Umbilical cord (tissue), 2 donors: Measurements from ENCODE around the gene PEAK1. TPM values are rescaled to one million over a fixed set of nuclear protein-coding genes. Genes with fewer than 3 reads are reported as not detected.
A peak's percentile ranks its signal among the peaks of the same experiment; 100 is the strongest.

ENCODE experiments used
- DNase-seq: peaks from one replicate; pipeline ENCODE4 v3.0.0-alpha.2; 2015; ENCODE audit warnings: low spot score
- total RNA-seq: library from RNA; depleted of rRNA; stranded (reverse); fragments of >200 nt; gene quantifications from one replicate; pipeline ENCODE4 v1.2.3, GENCODE V29; 2014; ENCODE audit warnings: low replicate concordance; ENCODE audit not compliant: insufficient read depth

The PEAK1 gene
- total RNA-seq, 1 donor from 2014 or later: 129 TPM

GRCh38 chr15:77367631-77368030 is 52.3 kb downstream of the PEAK1 start:
- no peak for DNase-seq

- DNase-seq: no peak
Observed at GRCh38 chr15:77361456-77361855, 58.4 kb downstream of the PEAK1 start.

GRCh38 chr15:77358545-77359240 is 61.2 kb downstream of the PEAK1 start:
- DNase-seq: no peak

- no peak for DNase-seq
Observed at GRCh38 chr15:77356305-77356704, 63.6 kb downstream of the PEAK1 start.

- DNase-seq: no peak
Observed at GRCh38 chr15:77355321-77355720, 64.6 kb downstream of the PEAK1 start.

GRCh38 chr15:77354063-77354462 is 65.8 kb downstream of the PEAK1 start:
- no peak for DNase-seq

- no peak for DNase-seq
Observed at GRCh38 chr15:77352887-77353286, 67.0 kb downstream of the PEAK1 start.

- DNase-seq: no peak
Observed at GRCh38 chr15:77350792-77351191, 69.1 kb downstream of the PEAK1 start.

GRCh38 chr15:77349666-77350065 is 70.2 kb downstream of the PEAK1 start:
- no peak for DNase-seq

GRCh38 chr15:77348511-77348910 is 71.4 kb downstream of the PEAK1 start:
- no peak for DNase-seq

- DNase-seq: no peak
Observed at GRCh38 chr15:77347197-77347596, 72.7 kb downstream of the PEAK1 start.

- no peak for DNase-seq
Observed at GRCh38 chr15:77346245-77347036, 73.5 kb downstream of the PEAK1 start.

- DNase-seq: no peak
Observed at GRCh38 chr15:77342807-77343206, 77.1 kb downstream of the PEAK1 start.

- no peak for DNase-seq
Observed at GRCh38 chr15:77340245-77340644, 79.7 kb downstream of the PEAK1 start.

- DNase-seq: no peak
Observed at GRCh38 chr15:77336006-77336405, 83.9 kb downstream of the PEAK1 start.

GRCh38 chr15:77335298-77335697 is 84.6 kb downstream of the PEAK1 start:
- peak; percentile 69 for DNase-seq

GRCh38 chr15:77333166-77333565 is 86.7 kb downstream of the PEAK1 start:
- DNase-seq: no peak

GRCh38 chr15:77329202-77329601 is 90.7 kb downstream of the PEAK1 start:
- DNase-seq: no peak

GRCh38 chr15:77327844-77328529 is 91.9 kb downstream of the PEAK1 start:
- no peak for DNase-seq

GRCh38 chr15:77327168-77327567 is 92.7 kb downstream of the PEAK1 start:
- no peak for DNase-seq

GRCh38 chr15:77326366-77326765 is 93.5 kb downstream of the PEAK1 start:
- DNase-seq: peak; percentile 42

GRCh38 chr15:77312523-77312922 is 107.4 kb downstream of the PEAK1 start:
- no peak for DNase-seq
